IMR-90 (cell line): ENCODE data around the gene RARRES1. TPM values are rescaled to one million over a fixed set of nuclear protein-coding genes. Genes with fewer than 3 reads are reported as not detected.

ENCODE experiments used
- ATAC-seq: fragments of 200-7000 bp; cut with Tn5 transposase; 2 replicates; pipeline ENCODE4 v1.9.1; 2020; ENCODE audit warnings: low read depth, mild to moderate bottlenecking, moderate library complexity
- BruUV-seq: library from RNA; stranded (reverse); fragments of 400-500 nt; replicated peaks from 2 replicates; lab custom pipeline; 2021; lab: Mats Ljungman, UMichigan
- CTCF ChIA-PET: fragments of 300-600 bp; formaldehyde crosslinking; extraction: SDS; loops from one replicate; lab custom pipeline; 2021; ENCODE audit warnings: antibody characterized with exemption; lab: Yijun Ruan, JAX
- POLR2A ChIA-PET: fragments of 300-600 bp; sonication (Branson Sonifier 250); formaldehyde crosslinking; loops from one replicate; lab custom pipeline; 2022; ENCODE audit warnings: antibody characterized with exemption; ENCODE audit not compliant: unreplicated experiment; lab: Charles Lee
- DNase-seq: peaks from one replicate; pipeline ENCODE4 v3.0.0; 2013
- H2AFZ ChIP-seq: replicated peaks from 2 replicates; pipeline ENCODE3; 2013; ENCODE audit warnings: low read length, mild to moderate bottlenecking; ENCODE audit not compliant: poor library complexity
- H2AK5ac ChIP-seq: 2 replicates; pipeline ENCODE4 v1.6.1; 2013; ENCODE audit warnings: low read depth, low read length, inconsistent platforms
- H2AK9ac ChIP-seq: replicated peaks from 2 replicates; pipeline ENCODE3; 2013; ENCODE audit warnings: mild to moderate bottlenecking, low read depth, low read length, moderate library complexity; ENCODE audit not compliant: poor library complexity
- H2BK120ac ChIP-seq: 2 replicates; pipeline ENCODE4 v1.6.1; 2013; ENCODE audit warnings: low read depth, low read length, inconsistent platforms
- H2BK15ac ChIP-seq: 3 replicates; pipeline ENCODE4 v1.6.1; 2013; ENCODE audit warnings: low read depth, low read length, inconsistent platforms
- H2BK20ac ChIP-seq: 2 replicates; pipeline ENCODE4 v1.6.1; 2013; ENCODE audit warnings: low read depth, mild to moderate bottlenecking, inconsistent platforms, low read length, moderate library complexity
- H2BK5ac ChIP-seq: 2 replicates; pipeline ENCODE4 v1.6.1; 2013; ENCODE audit warnings: mild to moderate bottlenecking, low read depth, low read length, inconsistent platforms; ENCODE audit not compliant: poor library complexity, severe bottlenecking
- H3K14ac ChIP-seq: replicated peaks from 2 replicates; pipeline ENCODE4 v1.6.1; 2013; ENCODE audit warnings: low read depth, low read length, inconsistent platforms
- H3K18ac ChIP-seq: 2 replicates; pipeline ENCODE4 v1.6.1; 2013; ENCODE audit warnings: low read depth, low read length, control low read depth
- H3K23ac ChIP-seq: 2 replicates; pipeline ENCODE4 v1.6.1; 2013; ENCODE audit warnings: low read depth, low read length, inconsistent platforms
- H3K27ac ChIP-seq: 2 replicates; pipeline ENCODE4 v1.5.1; 2013; ENCODE audit warnings: mild to moderate bottlenecking, control low read depth, low read length; ENCODE audit not compliant: insufficient read depth
- H3K27me3 ChIP-seq: 2 replicates; pipeline ENCODE4 v1.6.1; 2013; ENCODE audit warnings: low read length; ENCODE audit not compliant: control insufficient read depth, insufficient read depth
- H3K36me3 ChIP-seq: 2 replicates; pipeline ENCODE4 v1.6.1; 2013; ENCODE audit warnings: low read length, mixed read lengths; ENCODE audit not compliant: control insufficient read depth, insufficient read depth
- H3K4ac ChIP-seq: 2 replicates; pipeline ENCODE4 v1.6.1; 2013; ENCODE audit warnings: low read depth, low read length, inconsistent platforms
- H3K4me1 ChIP-seq: 2 replicates; pipeline ENCODE4 v1.6.1; 2013; ENCODE audit warnings: low read length, mixed read lengths; ENCODE audit not compliant: control insufficient read depth, insufficient read depth
- H3K4me2 ChIP-seq: 2 replicates; pipeline ENCODE4 v1.6.1; 2013; ENCODE audit warnings: low read depth, mild to moderate bottlenecking, control low read depth, low read length, moderate library complexity
- H3K4me3 ChIP-seq: 2 replicates; pipeline ENCODE4 v1.5.1; 2013; ENCODE audit warnings: low read depth, mild to moderate bottlenecking, control low read depth, low read length, moderate library complexity; ENCODE audit not compliant: insufficient read depth
- H3K56ac ChIP-seq: 2 replicates; pipeline ENCODE4 v1.6.1; 2013; ENCODE audit warnings: low read length, inconsistent platforms; ENCODE audit not compliant: insufficient read depth; ENCODE audit errors: extremely low read depth
- H3K79me1 ChIP-seq, 2 experiments: 2 replicates each; pipeline ENCODE4 v1.6.1; 2013; ENCODE audit warnings: low read length in 2 of 2, inconsistent platforms in 1 of 2, low read depth in 1 of 2
- H3K9ac ChIP-seq: 2 replicates; pipeline ENCODE4 v1.6.1; 2013; ENCODE audit warnings: low read depth, low read length, control low read depth
- H3K9me1 ChIP-seq: 2 replicates; pipeline ENCODE4 v1.6.1; 2013; ENCODE audit warnings: low read length, inconsistent platforms; ENCODE audit not compliant: insufficient read depth
- H3K9me3 ChIP-seq: 2 replicates; pipeline ENCODE4 v1.6.1; 2013; ENCODE audit warnings: low read length; ENCODE audit not compliant: control insufficient read depth, insufficient read depth
- H4K20me1 ChIP-seq: 2 replicates; pipeline ENCODE4 v1.6.1; 2013; ENCODE audit warnings: low read length, inconsistent platforms; ENCODE audit not compliant: insufficient read depth
- H4K5ac ChIP-seq: 2 replicates; pipeline ENCODE4 v1.6.1; 2013; ENCODE audit warnings: mild to moderate bottlenecking, low read depth, low read length, control low read depth
- H4K8ac ChIP-seq, 2 experiments: 2 replicates each; pipeline ENCODE4 v1.6.1; 2013; ENCODE audit warnings: low read depth in 2 of 2, low read length in 2 of 2, control low read depth in 1 of 2, inconsistent platforms in 1 of 2
- H4K91ac ChIP-seq: 2 replicates; pipeline ENCODE4 v1.6.1; 2013; ENCODE audit warnings: low read depth, low read length, inconsistent platforms; ENCODE audit not compliant: insufficient read depth
- BHLHE40 ChIP-seq: fragments of 150-350 bp; IDR thresholded peaks from 2 replicates; pipeline ENCODE4 v1.6.1; 2016; ENCODE audit warnings: mild to moderate bottlenecking, low read depth, low read length
- CEBPB ChIP-seq: IDR thresholded peaks from 2 replicates; pipeline ENCODE4 v1.6.1; 2012; ENCODE audit warnings: low read depth, low read length, improper control_type of control experiment
- CHD1 ChIP-seq: IDR thresholded peaks from 2 replicates; pipeline ENCODE4 v1.6.1; 2012; ENCODE audit warnings: low read depth, low read length, improper control_type of control experiment
- FOS ChIP-seq: fragments of 150-350 bp; IDR thresholded peaks from 2 replicates; pipeline ENCODE4 v1.6.1; 2016; ENCODE audit warnings: low read depth, low read length
- MAFK ChIP-seq: IDR thresholded peaks from 2 replicates; pipeline ENCODE4 v1.6.1; 2012; ENCODE audit warnings: low read depth, low read length, improper control_type of control experiment
- MAZ ChIP-seq: IDR thresholded peaks from 2 replicates; pipeline ENCODE4 v1.6.1; 2012; ENCODE audit warnings: low read depth, mild to moderate bottlenecking, low read length, improper control_type of control experiment, moderate library complexity, borderline replicate concordance
- NFE2L2 ChIP-seq: fragments of 150-350 bp; IDR thresholded peaks from 2 replicates; pipeline ENCODE4 v1.6.1; 2016; ENCODE audit warnings: low read depth, mild to moderate bottlenecking, low read length
- RAD21 ChIP-seq: IDR thresholded peaks from 2 replicates; pipeline ENCODE4 v1.6.1; 2012; ENCODE audit warnings: low read length, improper control_type of control experiment
- RFX5 ChIP-seq: IDR thresholded peaks from 2 replicates; pipeline ENCODE4 v1.8.0; 2012; ENCODE audit warnings: low read depth, mild to moderate bottlenecking, low read length, moderate library complexity
- WGBS, 2 experiments: methylation state at CpG; one replicate each; pipeline versions ENCODE4 v1.1.5 to v1.1.7; 2013; ENCODE audit warnings: missing lambda C conversion rate in 2 of 2; ENCODE audit not compliant: insufficient read length in 1 of 2; ENCODE audit errors: extremely low coverage in 2 of 2; 5-methylcytosine and 5-hydroxymethylcytosine counted together
- dilution Hi-C: fragments of 300-500 bp; cut with HindIII; formaldehyde crosslinking; loops from one replicate; pipeline ENCODE4 v1.14.3; 2018; ENCODE audit warnings: low sequenced_read_pairs; ENCODE audit not compliant: unreplicated experiment
- in situ Hi-C: fragments of 300-500 bp; cut with MboI; formaldehyde crosslinking; loops from 3 replicates; pipeline ENCODE4 v1.14.3; 2019; ENCODE audit warnings: low sequenced_read_pairs, inconsistent platforms, mixed read lengths
- intact Hi-C: fragments of 100-400 bp; cut with micrococcal nuclease; formaldehyde crosslinking; loops from 2 replicates; pipeline ENCODE4 v1.10.0; 2022
- polyA plus RNA-seq, 3 experiments: library from polyadenylated mRNA; depleted of rRNA; stranded (reverse); fragments of >200 nt; gene quantifications; 2 replicates each; pipeline ENCODE4 v1.2.3, GENCODE V29; 2012; ENCODE audit warnings: low replicate concordance in 1 of 3
- total RNA-seq: library from RNA; depleted of rRNA; stranded (reverse); fragments of >200 nt; gene quantifications from 2 replicates; pipeline ENCODE4 v1.2.3, GENCODE V29; 2012
- TF ChIP-seq, protein P1 (sequence below): fragments of 150-350 bp; IDR thresholded peaks from 2 replicates; pipeline ENCODE4 v1.6.1; 2017; ENCODE audit warnings: mild to moderate bottlenecking, antibody characterized with exemption, low read length, low read depth
- TF ChIP-seq, protein P2 (sequence below): conservative IDR thresholded peaks from 2 replicates; pipeline ENCODE4 v1.5.1; 2012; ENCODE audit warnings: mild to moderate bottlenecking, low read depth, low read length, improper control_type of control experiment

The RARRES1 gene
- total and polyA plus RNA-seq, 2 of the 4 experiments (the other 2 are of a cell fraction): 0.90 to 3.0 TPM

DNA sequence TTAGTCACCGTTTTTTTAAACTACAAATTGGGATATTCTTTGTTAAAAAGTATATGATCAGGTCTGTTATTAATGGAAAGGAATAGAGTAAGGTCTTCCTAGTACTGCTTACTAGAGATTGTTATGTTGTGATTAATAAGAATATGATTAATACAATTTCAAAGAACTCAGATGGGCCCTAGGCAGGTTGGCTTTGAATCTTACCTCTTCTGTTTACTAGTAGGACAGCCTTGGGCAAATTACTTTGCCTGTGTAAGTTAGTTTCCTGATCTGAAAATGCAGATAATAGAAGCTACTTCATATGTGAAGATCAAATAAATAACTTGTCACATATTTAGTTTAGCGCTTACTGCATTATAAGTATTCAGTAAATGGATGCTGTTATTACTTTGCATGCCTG is 81.1 kb downstream of the RARRES1 start:
- POLR2A ChIA-PET: no interaction called here

More for the DNA sequence above, 81.1 kb downstream of the RARRES1 start:
- no peak overlapping the region for H3K4me3 ChIP-seq
- H3K14ac ChIP-seq: no peak overlapping the region
- no peak for DNase-seq
- no peak overlapping the region for H3K4me2 ChIP-seq
- no peak overlapping the region for H2BK5ac ChIP-seq
- no peak overlapping the region for H3K27ac ChIP-seq
- ATAC-seq: no peak
- H2AK9ac ChIP-seq: no peak overlapping the region
- H2AFZ ChIP-seq: no peak overlapping the region
- TF ChIP-seq, protein P1, sequence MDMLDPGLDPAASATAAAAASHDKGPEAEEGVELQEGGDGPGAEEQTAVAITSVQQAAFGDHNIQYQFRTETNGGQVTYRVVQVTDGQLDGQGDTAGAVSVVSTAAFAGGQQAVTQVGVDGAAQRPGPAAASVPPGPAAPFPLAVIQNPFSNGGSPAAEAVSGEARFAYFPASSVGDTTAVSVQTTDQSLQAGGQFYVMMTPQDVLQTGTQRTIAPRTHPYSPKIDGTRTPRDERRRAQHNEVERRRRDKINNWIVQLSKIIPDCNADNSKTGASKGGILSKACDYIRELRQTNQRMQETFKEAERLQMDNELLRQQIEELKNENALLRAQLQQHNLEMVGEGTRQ: no peak
- TF ChIP-seq, protein P2, sequence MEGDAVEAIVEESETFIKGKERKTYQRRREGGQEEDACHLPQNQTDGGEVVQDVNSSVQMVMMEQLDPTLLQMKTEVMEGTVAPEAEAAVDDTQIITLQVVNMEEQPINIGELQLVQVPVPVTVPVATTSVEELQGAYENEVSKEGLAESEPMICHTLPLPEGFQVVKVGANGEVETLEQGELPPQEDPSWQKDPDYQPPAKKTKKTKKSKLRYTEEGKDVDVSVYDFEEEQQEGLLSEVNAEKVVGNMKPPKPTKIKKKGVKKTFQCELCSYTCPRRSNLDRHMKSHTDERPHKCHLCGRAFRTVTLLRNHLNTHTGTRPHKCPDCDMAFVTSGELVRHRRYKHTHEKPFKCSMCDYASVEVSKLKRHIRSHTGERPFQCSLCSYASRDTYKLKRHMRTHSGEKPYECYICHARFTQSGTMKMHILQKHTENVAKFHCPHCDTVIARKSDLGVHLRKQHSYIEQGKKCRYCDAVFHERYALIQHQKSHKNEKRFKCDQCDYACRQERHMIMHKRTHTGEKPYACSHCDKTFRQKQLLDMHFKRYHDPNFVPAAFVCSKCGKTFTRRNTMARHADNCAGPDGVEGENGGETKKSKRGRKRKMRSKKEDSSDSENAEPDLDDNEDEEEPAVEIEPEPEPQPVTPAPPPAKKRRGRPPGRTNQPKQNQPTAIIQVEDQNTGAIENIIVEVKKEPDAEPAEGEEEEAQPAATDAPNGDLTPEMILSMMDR: no peak
- no peak for TF ChIP-seq RFX5
- no peak for TF ChIP-seq NFE2L2
- no peak for TF ChIP-seq CEBPB
- TF ChIP-seq CHD1: no peak
- TF ChIP-seq RAD21: no peak
- no peak for TF ChIP-seq BHLHE40
- no peak for TF ChIP-seq MAFK
- no peak for TF ChIP-seq MAZ
- TF ChIP-seq FOS: no peak
- in situ Hi-C loops: no loop called here
- no peak overlapping the region for H3K18ac ChIP-seq
- H2BK120ac ChIP-seq: no peak overlapping the region
- no peaks in the 10 kb centered on the region for H4K20me1 ChIP-seq
- no peak overlapping the region for H4K5ac ChIP-seq
- WGBS, 2 experiments: no CpG with 5 or more reads among the region's 2 CpGs
- no peak overlapping the region for H4K91ac ChIP-seq
- H3K27me3 ChIP-seq: no peaks in the 10 kb centered on the region
- no peaks in the 10 kb centered on the region for H3K4me1 ChIP-seq
- H3K36me3 ChIP-seq: peaks cover 22% of the 10 kb centered on the region
- no peak overlapping the region for H3K4ac ChIP-seq
- H3K9ac ChIP-seq: no peak overlapping the region
- peaks cover 4 to 8% of the 10 kb centered on the region in 2 experiments; a peak in 3 of 4 replicates for H3K79me1 ChIP-seq
- H2BK20ac ChIP-seq: no peak overlapping the region
- no peak overlapping the region for H2BK15ac ChIP-seq
- intact Hi-C loops: no loop called here
- H3K56ac ChIP-seq: no peak overlapping the region
- dilution Hi-C loops: no loop called here
- H2AK5ac ChIP-seq: no peak overlapping the region
- H3K9me3 ChIP-seq: no peaks in the 10 kb centered on the region
- CTCF ChIA-PET: interaction anchor here (0.5 kb wide), 1 partner anchor 1121 kb away, joined by 3 read pairs; no protein-coding TSS in a partner anchor
- no TSS peak for BruUV-seq
- no peak overlapping the region for H3K23ac ChIP-seq
- no peaks in the 10 kb centered on the region for H3K9me1 ChIP-seq
- no peak overlapping the region for H4K8ac ChIP-seq
